ENCODE measurements around the gene ARFGAP2.

The ARFGAP2 gene

GRCh38 chr11:47166368-47166767 is 10.3 kb downstream of the ARFGAP2 start:
- FAIRE-seq, result no peak

DNA sequence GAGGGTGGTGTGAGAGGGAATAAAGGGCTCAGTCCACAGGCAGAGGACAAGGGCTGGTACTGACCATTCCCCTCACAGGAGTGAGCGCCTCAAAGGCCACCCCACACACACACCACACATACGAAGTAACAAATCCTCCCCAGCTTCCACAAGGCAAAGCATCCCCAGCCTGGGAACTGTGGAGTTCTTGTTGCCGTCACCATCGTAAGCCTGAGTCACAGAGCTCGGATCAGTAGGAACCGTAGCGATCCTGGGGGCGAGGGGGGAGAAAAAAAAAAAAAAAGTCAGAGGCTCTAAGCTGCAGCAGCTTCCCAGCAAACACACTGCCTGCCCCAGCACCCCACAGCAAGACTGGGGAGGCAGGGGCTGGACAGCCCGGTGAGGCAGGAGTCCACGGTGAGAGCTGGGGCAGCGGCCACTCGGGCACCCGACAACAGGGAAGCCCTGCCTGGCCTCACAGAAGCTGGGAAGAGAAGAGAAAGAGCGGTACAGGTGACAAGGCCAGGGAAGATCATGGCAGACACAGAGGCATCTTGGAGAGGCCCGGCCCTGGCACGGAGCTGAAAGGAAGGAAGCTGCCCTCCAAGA is 11.3 kb downstream of the ARFGAP2 start:
- FAIRE-seq, result no peak

DNA sequence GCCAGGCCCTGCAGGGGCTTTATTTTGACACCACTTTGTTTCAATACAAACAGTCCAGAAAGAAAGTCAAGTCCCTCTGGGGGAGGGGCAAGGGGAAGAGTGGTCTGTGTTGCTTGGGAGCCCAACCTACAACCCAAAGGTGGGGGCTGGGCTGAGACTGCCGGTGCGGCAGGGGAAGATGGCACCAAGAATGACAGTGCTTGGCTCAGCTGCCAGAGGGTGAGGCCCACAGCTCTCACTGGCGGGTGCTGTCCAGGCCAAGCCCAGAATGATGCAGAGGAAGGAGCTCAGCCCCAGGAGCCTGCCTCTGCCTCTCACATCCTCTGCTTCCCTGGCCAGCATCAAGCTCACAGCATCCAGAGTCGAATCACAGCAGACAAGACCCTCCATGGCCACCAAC is 12.4 kb downstream of the ARFGAP2 start:
- no peak for FAIRE-seq

GRCh38 chr11:47163898-47164297 is 12.8 kb downstream of the ARFGAP2 start:
- no peak for FAIRE-seq

GRCh38 chr11:47163193-47163592 is 13.5 kb downstream of the ARFGAP2 start:
- no peak for FAIRE-seq

- no peak for FAIRE-seq
Measured at GRCh38 chr11:47162426-47162825, 14.3 kb downstream of the ARFGAP2 start.

GRCh38 chr11:47161890-47162289 is 14.8 kb downstream of the ARFGAP2 start:
- FAIRE-seq, result no peak

- FAIRE-seq, result no peak
Measured at GRCh38 chr11:47161134-47161854, 15.4 kb downstream of the ARFGAP2 start.

- no peak for FAIRE-seq
Measured at GRCh38 chr11:47160753-47161133, 15.9 kb downstream of the ARFGAP2 start.

- FAIRE-seq, result no peak
Measured at GRCh38 chr11:47158242-47158641, 18.4 kb downstream of the ARFGAP2 start.

DNA sequence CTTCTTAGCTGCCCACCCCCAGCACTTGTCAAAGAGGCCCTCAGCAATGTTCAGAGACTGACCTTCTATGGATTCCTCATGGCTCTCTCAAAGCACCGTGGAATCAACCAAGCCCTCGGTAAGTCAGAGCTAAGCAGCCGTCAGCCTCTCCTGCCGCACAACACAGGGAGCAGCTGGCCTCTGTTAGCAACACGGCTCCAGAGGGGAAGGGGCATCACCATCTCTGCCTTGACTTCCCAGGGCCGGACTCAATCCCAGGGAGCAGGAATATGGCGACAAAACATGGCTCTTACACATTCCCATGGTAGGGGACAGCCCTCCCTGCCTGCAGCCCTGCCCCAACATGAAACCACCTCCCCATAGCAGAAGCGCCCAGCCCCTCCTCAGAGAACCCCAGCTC is 18.9 kb downstream of the ARFGAP2 start:
- FAIRE-seq, result no peak

- no peak for FAIRE-seq
Measured at GRCh38 chr11:47156951-47157350, 19.7 kb downstream of the ARFGAP2 start.

DNA sequence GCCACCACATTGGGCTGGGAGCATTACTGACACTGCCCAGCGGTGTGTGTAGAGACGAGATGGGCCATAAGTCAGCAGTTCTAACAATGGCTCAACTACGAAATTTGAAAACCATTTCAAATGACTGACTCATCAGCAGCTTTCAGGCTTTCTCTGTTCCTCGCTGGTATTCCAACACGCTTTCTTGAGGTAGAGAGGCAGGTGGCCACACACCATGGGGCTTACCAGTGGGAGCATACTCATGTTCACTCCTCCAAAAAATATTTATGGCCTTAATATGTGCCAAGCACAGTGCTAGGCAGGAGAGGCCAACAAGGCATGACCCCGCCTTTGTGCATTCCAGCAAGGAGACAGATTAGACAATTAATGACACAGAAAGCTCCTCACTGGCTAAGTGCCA is 20.3 kb downstream of the ARFGAP2 start:
- FAIRE-seq, result no peak

- no peak for FAIRE-seq
Measured at GRCh38 chr11:47155879-47156278, 20.8 kb downstream of the ARFGAP2 start.

DNA sequence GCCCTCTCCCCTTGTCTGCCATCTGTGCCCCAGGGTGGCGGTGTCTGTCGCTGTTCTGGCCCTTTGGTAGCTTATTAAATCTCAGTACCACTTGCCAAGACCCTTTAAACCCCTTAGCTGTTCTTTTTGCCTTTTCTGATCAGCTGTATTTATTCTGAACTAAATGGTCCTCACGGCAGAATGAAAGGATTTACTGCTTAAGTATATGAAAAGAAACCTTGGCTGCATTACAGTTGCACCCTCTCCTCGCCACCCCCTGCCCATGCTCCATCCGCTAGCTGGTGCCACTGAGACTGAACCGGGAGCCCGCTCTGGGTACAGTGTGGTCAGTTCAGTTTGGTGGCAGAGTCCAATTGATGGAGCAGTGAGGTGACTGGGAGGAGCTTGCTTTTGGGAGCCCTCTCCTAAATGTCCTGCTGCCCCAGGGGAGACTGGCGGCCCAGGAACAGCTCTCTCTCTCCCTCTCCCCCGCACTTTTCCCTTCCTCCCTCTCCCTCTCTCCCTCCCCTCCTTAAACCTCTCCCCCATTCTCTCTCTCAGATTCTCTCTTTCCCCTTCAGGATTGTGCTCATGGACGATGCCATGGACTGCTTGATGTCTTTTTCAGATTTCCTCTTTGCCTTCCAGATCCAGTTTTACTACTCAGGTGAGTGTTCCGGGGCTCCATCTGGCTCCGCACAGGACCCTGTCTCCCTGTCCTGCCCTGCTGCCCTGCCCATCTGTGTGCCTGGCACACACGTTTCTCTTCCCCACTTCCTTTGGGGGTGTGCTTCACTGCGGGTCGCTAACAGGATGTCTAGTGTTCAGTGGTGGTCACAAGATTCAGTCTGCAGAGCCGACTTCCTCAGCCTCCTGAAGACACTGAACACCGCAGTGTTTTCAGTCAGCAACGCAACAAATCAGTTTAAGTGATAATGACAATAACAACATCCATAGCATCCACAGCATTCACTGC is 21.8 kb downstream of the ARFGAP2 start:
- no peak for FAIRE-seq

GRCh38 chr11:47152953-47153950 is 23.4 kb downstream of the ARFGAP2 start:
- FAIRE-seq, result no peak

GRCh38 chr11:47152126-47152952 is 24.3 kb downstream of the ARFGAP2 start:
- FAIRE-seq, result no peak

DNA sequence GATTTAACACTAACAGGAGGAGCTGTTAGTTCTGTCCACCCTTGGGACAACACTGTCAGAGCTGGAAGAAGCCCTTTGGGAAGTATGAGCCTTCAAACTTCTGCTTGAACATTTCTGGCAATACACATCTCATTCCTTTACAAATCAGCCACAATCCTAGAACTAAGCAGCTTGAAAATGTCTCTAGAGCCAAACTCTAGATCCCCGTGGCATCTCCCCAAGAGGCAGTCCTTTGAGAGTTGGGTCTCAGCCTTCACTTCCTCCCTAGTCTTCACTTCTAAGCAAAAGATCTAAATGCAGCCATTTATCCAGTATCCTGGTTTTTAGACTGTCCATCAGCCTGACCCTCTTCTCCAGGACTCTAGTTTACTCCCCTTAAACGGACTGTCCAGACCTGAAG is 26.9 kb downstream of the ARFGAP2 start:
- FAIRE-seq, result no peak

- FAIRE-seq, result no peak
Measured at GRCh38 chr11:47148903-47149531, 27.7 kb downstream of the ARFGAP2 start.

GRCh38 chr11:47148270-47148669 is 28.4 kb downstream of the ARFGAP2 start:
- FAIRE-seq, result no peak

GRCh38 chr11:47147681-47148080 is 29.0 kb downstream of the ARFGAP2 start:
- FAIRE-seq, result no peak
